KOPT-K1 (cell line): ENCODE data around the gene ANKS6.

Source experiments
- H3K27ac ChIP-seq: fragments of 200-600 bp; sonication (generic); 2 replicates; pipeline ENCODE4 v1.5.1; 2016; ENCODE audit warnings: antibody characterized with exemption, mild to moderate bottlenecking, low read depth, low read length; ENCODE audit not compliant: poor library complexity, severe bottlenecking
- H3K36me3 ChIP-seq: fragments of 200-600 bp; sonication (generic); 2 replicates; pipeline ENCODE4 v1.5.1; 2017; ENCODE audit warnings: antibody characterized with exemption, mild to moderate bottlenecking, low read length, moderate library complexity; ENCODE audit not compliant: insufficient read depth
- H3K9me3 ChIP-seq: fragments of 200-600 bp; sonication (generic); 2 replicates; pipeline ENCODE4 v1.5.1; 2017; ENCODE audit warnings: antibody characterized with exemption, low read length, mild to moderate bottlenecking; ENCODE audit not compliant: insufficient read depth, poor library complexity, severe bottlenecking

The ANKS6 gene

GRCh38 chr9:98825414-98825813, 29.1 kb upstream of the ANKS6 start:
- H3K27ac ChIP-seq = no peak overlapping the region
- no peaks in the 10 kb centered on the region for H3K36me3 ChIP-seq
- no peaks in the 10 kb centered on the region for H3K9me3 ChIP-seq

- H3K27ac ChIP-seq = no peak overlapping the region
Measured at GRCh38 chr9:98823666-98824334, 27.4 kb upstream of the ANKS6 start.

GRCh38 chr9:98822661-98823060, 26.3 kb upstream of the ANKS6 start:
- no peaks in the 10 kb centered on the region for H3K9me3 ChIP-seq
- H3K27ac ChIP-seq = no peak overlapping the region
- no peaks in the 10 kb centered on the region for H3K36me3 ChIP-seq

More at GRCh38 chr9:98823666-98824334, 27.4 kb upstream of the ANKS6 start:
- Histone ChIP-seq H3K9me3 (no peaks in the 10 kb centered on the region), H3K36me3 (no peaks in the 10 kb centered on the region)

- H3K27ac ChIP-seq = no peak overlapping the region
- no peaks in the 10 kb centered on the region for H3K36me3 ChIP-seq
- no peaks in the 10 kb centered on the region for H3K9me3 ChIP-seq
Measured at GRCh38 chr9:98821831-98822230, 25.5 kb upstream of the ANKS6 start.

- Histone ChIP-seq H3K36me3 (no peaks in the 10 kb centered on the region), H3K9me3 (no peaks in the 10 kb centered on the region), H3K27ac (no peak overlapping the region)
Measured at GRCh38 chr9:98819231-98819630, 22.9 kb upstream of the ANKS6 start.

GRCh38 chr9:98818764-98819163, 22.4 kb upstream of the ANKS6 start:
- Histone ChIP-seq H3K9me3 (no peaks in the 10 kb centered on the region), H3K36me3 (no peaks in the 10 kb centered on the region), H3K27ac (no peak overlapping the region)

- H3K27ac ChIP-seq = no peak overlapping the region
- H3K9me3 ChIP-seq = no peaks in the 10 kb centered on the region
- H3K36me3 ChIP-seq = no peaks in the 10 kb centered on the region
Measured at GRCh38 chr9:98815391-98815951, 19.1 kb upstream of the ANKS6 start.

GRCh38 chr9:98811051-98811650, 14.8 kb upstream of the ANKS6 start:
- Histone ChIP-seq H3K9me3 (no peaks in the 10 kb centered on the region), H3K36me3 (no peaks in the 10 kb centered on the region), H3K27ac (no peak overlapping the region)

- H3K9me3 ChIP-seq = no peaks in the 10 kb centered on the region
- H3K36me3 ChIP-seq = no peaks in the 10 kb centered on the region
- no peak overlapping the region for H3K27ac ChIP-seq
Measured at GRCh38 chr9:98810102-98810842, 13.9 kb upstream of the ANKS6 start.

GRCh38 chr9:98809311-98810101, 13.2 kb upstream of the ANKS6 start:
- no peaks in the 10 kb centered on the region for H3K9me3 ChIP-seq
- no peaks in the 10 kb centered on the region for H3K36me3 ChIP-seq
- no peak overlapping the region for H3K27ac ChIP-seq

GRCh38 chr9:98808875-98809274, 12.5 kb upstream of the ANKS6 start:
- Histone ChIP-seq H3K27ac (no peak overlapping the region), H3K36me3 (no peaks in the 10 kb centered on the region), H3K9me3 (no peaks in the 10 kb centered on the region)

GRCh38 chr9:98808411-98808815, 12.1 kb upstream of the ANKS6 start:
- Histone ChIP-seq H3K9me3 (no peaks in the 10 kb centered on the region), H3K27ac (no peak overlapping the region), H3K36me3 (no peaks in the 10 kb centered on the region)

GRCh38 chr9:98807814-98808195, 11.4 kb upstream of the ANKS6 start:
- H3K9me3 ChIP-seq = no peaks in the 10 kb centered on the region
- H3K27ac ChIP-seq = no peak overlapping the region
- H3K36me3 ChIP-seq = no peaks in the 10 kb centered on the region

GRCh38 chr9:98807070-98807813, 10.9 kb upstream of the ANKS6 start, which contains the start of gene GALNT12:
TSS of gene GALNT12 (plus strand) at chr9:98807670. CDS start at chr9:98807699, 29 bp downstream.
- no peaks in the 10 kb centered on the region for H3K36me3 ChIP-seq
- H3K9me3 ChIP-seq = no peaks in the 10 kb centered on the region
- H3K27ac ChIP-seq = no peak within 1 kb of the TSS
